Aorta (tissue), 5 donors: ENCODE results near the gene PROCA1. TPM values are rescaled to one million over a fixed set of nuclear protein-coding genes. Genes with fewer than 3 reads are reported as not detected.

Experiments used
- ATAC-seq: fragments of 200-7000 bp; cut with Tn5 transposase; one replicate; pipeline ENCODE4 v1.9.1; 2022; ENCODE audit warnings: moderate library complexity; ENCODE audit not compliant: low FRiP score
- DNase-seq, 2 donors: peaks; one replicate each; pipeline ENCODE4 v3.0.0-alpha.2; 2020
- H3K27ac ChIP-seq, 2 donors: one replicate each; pipeline ENCODE4 v1.5.1; 2013; ENCODE audit warnings: low read length in 2 of 2, mild to moderate bottlenecking in 2 of 2, moderate library complexity in 2 of 2, control low read depth in 1 of 2, inconsistent platforms in 1 of 2, low read depth in 1 of 2
- H3K27me3 ChIP-seq, 2 donors: one replicate each; pipeline ENCODE4 v1.6.1; 2013; ENCODE audit warnings: control low read depth in 1 of 2, low read length in 1 of 2, mild to moderate bottlenecking in 1 of 2, moderate library complexity in 1 of 2; ENCODE audit not compliant: insufficient read depth in 2 of 2, control insufficient read depth in 1 of 2
- H3K36me3 ChIP-seq, 2 donors: one replicate each; pipeline ENCODE4 v1.6.1; 2013; ENCODE audit warnings: control low read depth in 1 of 2, low read length in 1 of 2, mild to moderate bottlenecking in 1 of 2; ENCODE audit not compliant: insufficient read depth in 2 of 2, control insufficient read depth in 1 of 2
- H3K4me1 ChIP-seq, 2 donors: one replicate each; pipeline ENCODE4 v1.6.1; 2013; ENCODE audit warnings: low read length in 2 of 2, control low read depth in 1 of 2, mild to moderate bottlenecking in 1 of 2, moderate library complexity in 1 of 2; ENCODE audit not compliant: insufficient read depth in 2 of 2, control insufficient read depth in 1 of 2
- H3K4me3 ChIP-seq, 2 donors: one replicate each; pipeline ENCODE4 v1.5.1; 2013; ENCODE audit warnings: low read length in 2 of 2, control low read depth in 1 of 2, mild to moderate bottlenecking in 1 of 2
- H3K9me3 ChIP-seq: one replicate; pipeline ENCODE4 v1.6.1; 2013; ENCODE audit warnings: mild to moderate bottlenecking, low read length; ENCODE audit not compliant: control insufficient read depth
- WGBS, 2 donors: extraction: QIAGEN DNeasy Blood & Tissue Kit; methylation state at CpG; one replicate each; pipeline ENCODE4 v1.1.7; 2013; 5-methylcytosine and 5-hydroxymethylcytosine counted together
- intact Hi-C, 2 donors: fragments of 100-400 bp; cut with DNase I; formaldehyde crosslinking; loops; one replicate each; pipeline versions ENCODE4 v1.14.2 to v1.15.0; 2022
- polyA plus RNA-seq, 2 donors: library from polyadenylated mRNA; stranded (reverse); fragments of 200-250 nt; gene quantifications; one replicate each; pipeline ENCODE4 v1.2.3, GENCODE V29; 2013
- total RNA-seq, 2 donors: library from RNA; stranded (reverse); fragmentation: NEBNext Ultra II Directional; extraction: Animal tissue kit (Norgen Biotek cat#: 25700); gene quantifications; one replicate each; pipeline ENCODE4 v1.2.1, GENCODE V29; 2021
- donor health status: healthy with polysubstance abuse.
- donor health status: Bipolar disorder and iron deficiency.
- donor health status: DM: no; HTN: no; CAD: no.
- donor health status: DM: no; HTN: no; CAD: no.
- donor health status: DM: yes; HTN: yes; CAD: no.

The PROCA1 gene
- total and polyA plus RNA-seq, 4 donors = 0.78 to 6.6 (median 5.2) TPM

- ATAC-seq = no peak
- H3K4me3 ChIP-seq = no peak overlapping the region
- no peaks in the 10 kb centered on the region for H3K9me3 ChIP-seq
- H3K36me3 ChIP-seq = peaks cover 3 to 35% of the 10 kb centered on the region in 2 donors
- H3K4me1 ChIP-seq = no peaks in the 10 kb centered on the region
- no peaks in the 10 kb centered on the region for H3K27me3 ChIP-seq
- no peak for DNase-seq
- whole genome bisulfite sequencing, 2 donors = 90 to 92% methylated on average over 6 of the region's 6 CpGs
- no peak overlapping the region for H3K27ac ChIP-seq
- intact Hi-C loops = no loop called here
Measured at GRCh38 chr17:28698253-28698941, 13.3 kb downstream of the PROCA1 start.

DNA sequence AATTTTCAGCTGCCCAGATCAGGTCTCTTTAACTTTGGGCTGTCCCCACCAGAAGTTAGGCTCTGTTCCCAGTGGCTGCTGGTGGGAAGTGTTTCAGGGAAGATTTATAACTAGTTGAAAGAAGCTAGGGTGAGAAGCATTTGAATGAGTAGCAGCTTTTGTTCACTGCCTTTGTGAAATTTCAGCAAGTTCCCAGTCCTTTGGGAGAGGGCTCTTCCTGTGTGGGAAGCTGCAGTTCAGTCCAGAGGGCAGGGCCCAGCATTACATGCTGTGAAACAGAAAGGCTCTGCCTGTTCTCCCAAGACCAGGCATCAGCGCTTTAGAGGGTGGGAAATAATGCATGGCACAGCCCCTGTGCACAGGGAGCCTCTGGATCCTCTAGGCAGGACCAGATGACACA is 17.8 kb downstream of the PROCA1 start:
- ATAC-seq = no peak
- peaks cover 13 to 33% of the 10 kb centered on the region in 2 donors for H3K36me3 ChIP-seq

DNA sequence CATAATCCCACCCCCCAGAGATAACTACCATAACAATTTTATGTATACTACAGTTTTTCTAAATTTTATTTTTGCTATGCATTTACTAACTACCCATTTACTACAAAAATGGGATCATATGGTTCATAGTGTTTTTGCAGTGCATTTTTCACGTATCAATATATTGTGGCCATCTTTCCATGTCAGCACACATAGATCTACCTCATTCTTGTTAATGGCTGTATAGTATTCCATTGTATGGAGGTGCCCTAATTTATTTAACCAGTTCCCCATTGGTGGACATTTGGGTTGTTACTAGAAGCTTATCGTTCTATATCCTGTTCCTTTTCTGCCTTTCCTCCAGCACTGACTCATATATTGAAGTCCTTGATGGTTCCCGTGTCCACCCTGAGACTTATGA is 22.7 kb downstream of the PROCA1 start:
- Histone ChIP-seq H3K4me1 (no peaks in the 10 kb centered on the region), H3K36me3 (peaks cover 21 to 34% of the 10 kb centered on the region in 2 donors), H3K27me3 (no peaks in the 10 kb centered on the region), H3K9me3 (no peaks in the 10 kb centered on the region), H3K27ac (no peak overlapping the region), H3K4me3 (no peak overlapping the region)
- intact Hi-C loops = no loop called here
- ATAC-seq (no peak), DNase-seq (no peak)
- WGBS, 2 donors = 95 to 97% methylated on average over 3 of the region's 3 CpGs

More for the DNA sequence above, 17.8 kb downstream of the PROCA1 start:
- intact Hi-C loops = no loop called here
- 73 to 77% methylated on average over 1 of the region's 1 CpG for WGBS, 2 donors
- Histone ChIP-seq H3K4me1 (no peaks in the 10 kb centered on the region), H3K27me3 (no peaks in the 10 kb centered on the region), H3K9me3 (no peaks in the 10 kb centered on the region), H3K27ac (no peak overlapping the region), H3K4me3 (no peak overlapping the region)
- DNase-seq = peak in 1 of 2 donors; percentile 19

DNA sequence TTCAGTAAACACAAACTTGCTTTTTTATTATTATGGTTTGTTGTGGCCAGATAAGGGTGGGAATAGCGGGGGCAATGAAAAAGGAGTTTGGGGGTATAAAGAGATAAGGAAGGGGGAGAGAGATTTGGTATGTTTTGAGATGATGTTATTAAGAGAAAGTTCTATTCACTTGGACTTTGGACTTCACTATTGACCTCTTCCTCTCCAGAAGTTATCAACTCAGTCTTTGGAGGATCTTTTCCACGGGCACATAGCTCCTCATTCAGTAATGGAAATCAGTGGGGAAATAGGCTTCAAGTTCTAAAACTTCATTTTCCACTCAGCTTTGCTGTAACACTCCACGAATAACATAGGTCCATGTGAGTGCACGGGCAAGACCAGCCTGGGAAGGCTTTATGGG is 23.2 kb downstream of the PROCA1 start:
- Histone ChIP-seq H3K9me3 (no peaks in the 10 kb centered on the region), H3K4me1 (no peaks in the 10 kb centered on the region), H3K4me3 (no peak overlapping the region), H3K27ac (no peak overlapping the region), H3K36me3 (peaks cover 17 to 29% of the 10 kb centered on the region in 2 donors), H3K27me3 (no peaks in the 10 kb centered on the region)
- no peak for ATAC-seq
- whole genome bisulfite sequencing, 2 donors = 95 to 97% methylated on average over 4 of the region's 4 CpGs
- intact Hi-C loops = no loop called here
- no peak for DNase-seq

DNA sequence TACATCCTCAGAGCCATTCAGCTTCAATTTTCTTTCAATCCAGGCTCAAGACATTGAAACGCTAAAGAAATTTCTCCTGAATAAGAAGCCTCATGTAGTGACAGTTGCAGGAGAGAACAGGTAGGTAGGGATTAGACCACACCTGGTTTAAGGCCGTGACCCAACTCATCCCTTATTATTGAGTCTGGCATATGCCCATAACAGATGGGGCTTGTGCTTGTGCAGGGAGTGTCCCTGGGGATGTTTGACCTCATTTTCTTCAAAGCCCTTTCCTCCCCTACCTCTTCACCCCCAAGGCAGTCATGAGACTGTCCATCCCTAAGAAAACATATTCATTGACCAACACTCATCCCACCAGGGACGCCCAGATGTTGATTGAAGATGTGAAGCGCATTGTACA is 25.4 kb downstream of the PROCA1 start:
- DNase-seq (no peak), ATAC-seq (no peak)
- Histone ChIP-seq H3K4me1 (no peaks in the 10 kb centered on the region), H3K27ac (no peak overlapping the region), H3K9me3 (no peaks in the 10 kb centered on the region), H3K27me3 (no peaks in the 10 kb centered on the region), H3K36me3 (peaks cover 17 to 36% of the 10 kb centered on the region in 2 donors), H3K4me3 (no peak overlapping the region)
- WGBS, 2 donors = 85 to 86% methylated on average over 4 of the region's 4 CpGs
- intact Hi-C loops = no loop called here

DNA sequence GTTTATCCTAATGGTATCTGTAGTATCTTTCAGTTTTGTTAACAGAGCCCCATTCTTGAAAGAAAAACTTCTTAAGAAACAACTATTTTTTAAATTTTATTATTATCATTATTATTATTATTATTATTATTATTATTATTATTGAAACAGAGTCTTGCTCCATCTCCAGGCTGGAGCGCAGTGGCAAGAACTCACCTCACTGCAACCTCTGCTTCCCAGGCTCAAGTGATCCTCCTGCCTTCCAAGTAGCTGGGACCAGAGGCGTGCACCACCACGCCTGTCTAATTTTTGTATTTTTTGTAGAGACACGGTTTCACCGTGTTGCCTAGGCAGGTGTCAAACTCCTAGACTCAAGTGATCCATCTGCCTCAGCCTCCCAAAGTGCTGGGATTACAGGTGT is 26.3 kb downstream of the PROCA1 start:
- H3K27me3 ChIP-seq = no peaks in the 10 kb centered on the region
- WGBS, 2 donors = 84 to 87% methylated on average over 5 of the region's 5 CpGs
- no peak overlapping the region for H3K4me3 ChIP-seq
- DNase-seq (no peak), ATAC-seq (no peak)
- intact Hi-C loops = no loop called here
- no peaks in the 10 kb centered on the region for H3K4me1 ChIP-seq
- H3K36me3 ChIP-seq = peaks cover 17 to 32% of the 10 kb centered on the region in 2 donors
- H3K27ac ChIP-seq = no peak overlapping the region
- no peaks in the 10 kb centered on the region for H3K9me3 ChIP-seq

DNA sequence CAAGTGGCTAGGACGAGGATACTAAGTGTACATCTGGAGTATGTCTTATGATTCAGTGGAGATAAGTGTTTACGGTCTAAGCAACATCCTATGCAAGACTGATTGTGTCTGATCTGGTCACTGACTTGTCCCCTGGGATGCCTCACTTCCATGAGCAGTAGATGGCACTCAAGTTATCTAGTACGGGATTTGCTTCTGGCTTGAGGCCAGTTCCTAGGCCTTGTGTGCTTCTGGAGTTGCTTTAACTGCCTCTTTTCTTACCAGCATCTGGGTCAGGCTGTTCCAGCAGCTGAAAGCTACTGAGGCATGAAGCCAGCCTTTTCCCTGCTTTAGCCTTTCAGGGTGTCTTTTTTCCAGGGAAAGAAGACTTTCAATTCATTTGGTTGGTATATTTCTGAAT is 26.7 kb downstream of the PROCA1 start:
- intact Hi-C loops = no loop called here
- no peak for DNase-seq
- Histone ChIP-seq H3K27ac (no peak overlapping the region), H3K27me3 (no peaks in the 10 kb centered on the region), H3K4me3 (no peak overlapping the region), H3K9me3 (no peaks in the 10 kb centered on the region), H3K36me3 (peaks cover 14 to 32% of the 10 kb centered on the region in 2 donors), H3K4me1 (no peaks in the 10 kb centered on the region)
- WGBS, 2 donors = 47 to 52% methylated on average over 3 of the region's 3 CpGs
- no peak for ATAC-seq

DNA sequence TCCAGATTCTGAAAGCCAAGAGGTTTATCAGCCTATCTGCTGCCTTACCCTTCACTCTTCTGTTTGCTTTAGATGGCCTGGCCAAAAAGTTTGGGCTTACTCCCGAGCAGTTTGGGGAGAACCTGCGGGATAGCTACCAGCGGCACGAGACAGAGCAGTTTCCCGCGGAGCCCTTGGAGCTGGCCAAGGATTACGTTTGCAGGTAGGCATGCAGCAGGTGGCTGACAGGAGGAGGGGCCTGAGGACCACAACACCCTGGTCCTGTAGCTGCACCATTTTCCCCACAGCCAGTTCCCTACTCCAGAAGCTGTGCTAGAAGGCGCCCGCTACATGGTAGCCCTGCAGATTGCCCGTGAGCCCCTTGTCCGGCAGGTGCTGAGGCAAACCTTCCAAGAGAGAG is 29.0 kb downstream of the PROCA1 start:
- no peak overlapping the region for H3K4me3 ChIP-seq
- H3K27ac ChIP-seq = no peak overlapping the region
- no peak for ATAC-seq
- H3K9me3 ChIP-seq = no peaks in the 10 kb centered on the region
- H3K27me3 ChIP-seq = no peaks in the 10 kb centered on the region
- H3K4me1 ChIP-seq = no peaks in the 10 kb centered on the region
- WGBS, 2 donors = 85% methylated on average over 11 of the region's 11 CpGs
- intact Hi-C loops = no loop called here
- H3K36me3 ChIP-seq = peaks cover 9 to 31% of the 10 kb centered on the region in 2 donors
- DNase-seq = peak in 1 of 2 donors; percentile 44

- no peak overlapping the region for H3K4me3 ChIP-seq
- intact Hi-C loops = no loop called here
- H3K27me3 ChIP-seq = no peaks in the 10 kb centered on the region
- 82 to 84% methylated on average over 7 of the region's 7 CpGs for WGBS, 2 donors
- ATAC-seq = no peak
- no peak overlapping the region for H3K27ac ChIP-seq
- DNase-seq = no peak
- H3K9me3 ChIP-seq = no peaks in the 10 kb centered on the region
- no peaks in the 10 kb centered on the region for H3K4me1 ChIP-seq
- H3K36me3 ChIP-seq = peaks cover 8 to 26% of the 10 kb centered on the region in 2 donors
Measured at GRCh38 chr17:28675980-28676379, 35.7 kb downstream of the PROCA1 start.
